HEK293T (cell line): Measurements from ENCODE around the gene SLA2.

Experiments
- CTCF ChIA-PET: fragments of 350-600 bp; formaldehyde crosslinking; extraction: SDS; loops from one replicate; lab custom pipeline; 2021; ENCODE audit warnings: antibody characterized with exemption, inconsistent platforms; lab: Yijun Ruan, JAX
- POLR2A ChIA-PET: fragments of 350-600 bp; formaldehyde crosslinking; extraction: SDS; loops from one replicate; lab custom pipeline; 2020; ENCODE audit warnings: antibody characterized with exemption, inconsistent platforms; lab: Yijun Ruan, JAX
- DNase-seq: peaks from one replicate; pipeline ENCODE4 v3.0.0; 2012; ENCODE audit warnings: mixed read lengths; ENCODE audit errors: extremely low spot score
- ARNT ChIP-seq: fragments of 450-650 bp; IDR thresholded peaks from 2 replicates; pipeline ENCODE4 v1.6.1; 2017; ENCODE audit warnings: mild to moderate bottlenecking
- BHLHE40 ChIP-seq: fragments of 450-650 bp; IDR thresholded peaks from 2 replicates; pipeline ENCODE4 v1.6.1; 2016; ENCODE audit warnings: mild to moderate bottlenecking, moderate library complexity, borderline replicate concordance
- CTBP1 ChIP-seq: fragments of 450-650 bp; IDR thresholded peaks from 2 replicates; pipeline ENCODE4 v1.6.1; 2016; ENCODE audit warnings: borderline replicate concordance
- ELF4 ChIP-seq: fragments of 450-650 bp; IDR thresholded peaks from 2 replicates; pipeline ENCODE4 v1.6.1; 2017; ENCODE audit warnings: antibody characterized with exemption
- FOXA1 ChIP-seq: fragments of 450-650 bp; IDR thresholded peaks from 2 replicates; pipeline ENCODE4 v1.6.1; 2016; ENCODE audit warnings: mild to moderate bottlenecking
- FOXK2 ChIP-seq: fragments of 450-650 bp; IDR thresholded peaks from 2 replicates; pipeline ENCODE4 v1.6.1; 2016; ENCODE audit warnings: mild to moderate bottlenecking
- FOXM1 ChIP-seq: fragments of 450-650 bp; IDR thresholded peaks from 2 replicates; pipeline ENCODE4 v1.6.1; 2017; ENCODE audit warnings: mild to moderate bottlenecking, borderline replicate concordance
- HDGF ChIP-seq: fragments of 450-650 bp; IDR thresholded peaks from 2 replicates; pipeline ENCODE4 v1.6.1; 2017; ENCODE audit warnings: antibody characterized with exemption, borderline replicate concordance
- L3MBTL2 ChIP-seq: fragments of 450-650 bp; conservative IDR thresholded peaks from 2 replicates; pipeline ENCODE4 v1.6.1; 2016; ENCODE audit warnings: mild to moderate bottlenecking
- LEF1 ChIP-seq: fragments of 450-650 bp; IDR thresholded peaks from 2 replicates; pipeline ENCODE4 v1.6.1; 2017; ENCODE audit warnings: mild to moderate bottlenecking, borderline replicate concordance
- NFRKB ChIP-seq: fragments of 450-650 bp; IDR thresholded peaks from 2 replicates; pipeline ENCODE4 v1.6.1; 2016; ENCODE audit warnings: mild to moderate bottlenecking, moderate library complexity
- SP1 ChIP-seq: fragments of 450-650 bp; IDR thresholded peaks from 2 replicates; pipeline ENCODE4 v1.6.1; 2017
- SUZ12 ChIP-seq: fragments of 450-650 bp; IDR thresholded peaks from 2 replicates; pipeline ENCODE4 v1.6.1; 2016; ENCODE audit warnings: mild to moderate bottlenecking
- TARDBP ChIP-seq: fragments of 450-650 bp; IDR thresholded peaks from 2 replicates; pipeline ENCODE4 v1.6.1; 2016
- ZNF384 ChIP-seq: fragments of 450-650 bp; IDR thresholded peaks from 2 replicates; pipeline ENCODE4 v1.6.1; 2016
- TF ChIP-seq, protein P1 (sequence below): fragments of 450-650 bp; IDR thresholded peaks from 2 replicates; pipeline ENCODE4 v1.6.1; 2016

Gene SLA2

GRCh38 chr20:36599912-36600345 is 46.1 kb downstream of the SLA2 start:
- ChIA-PET POLR2A (interaction anchor here (1.5 kb wide), 1 partner anchor 28 kb away, joined by 4 read pairs; no protein-coding TSS in a partner anchor), CTCF (interaction anchor here (0.7 kb wide), 1 partner anchor 11 kb away, joined by 3 read pairs; no protein-coding TSS in a partner anchor)
- DNase-seq, result no peak
- TF ChIP-seq ZNF384 (no peak), SUZ12 (no peak), HDGF (no peak), CTBP1 (no peak), LEF1 (no peak), SP1 (no peak), BHLHE40 (no peak), FOXK2 (no peak), L3MBTL2 (no peak), ELF4 (no peak), TARDBP (no peak)
- TF ChIP-seq, protein P1, sequence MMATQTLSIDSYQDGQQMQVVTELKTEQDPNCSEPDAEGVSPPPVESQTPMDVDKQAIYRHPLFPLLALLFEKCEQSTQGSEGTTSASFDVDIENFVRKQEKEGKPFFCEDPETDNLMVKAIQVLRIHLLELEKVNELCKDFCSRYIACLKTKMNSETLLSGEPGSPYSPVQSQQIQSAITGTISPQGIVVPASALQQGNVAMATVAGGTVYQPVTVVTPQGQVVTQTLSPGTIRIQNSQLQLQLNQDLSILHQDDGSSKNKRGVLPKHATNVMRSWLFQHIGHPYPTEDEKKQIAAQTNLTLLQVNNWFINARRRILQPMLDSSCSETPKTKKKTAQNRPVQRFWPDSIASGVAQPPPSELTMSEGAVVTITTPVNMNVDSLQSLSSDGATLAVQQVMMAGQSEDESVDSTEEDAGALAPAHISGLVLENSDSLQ, result no peak

DNA sequence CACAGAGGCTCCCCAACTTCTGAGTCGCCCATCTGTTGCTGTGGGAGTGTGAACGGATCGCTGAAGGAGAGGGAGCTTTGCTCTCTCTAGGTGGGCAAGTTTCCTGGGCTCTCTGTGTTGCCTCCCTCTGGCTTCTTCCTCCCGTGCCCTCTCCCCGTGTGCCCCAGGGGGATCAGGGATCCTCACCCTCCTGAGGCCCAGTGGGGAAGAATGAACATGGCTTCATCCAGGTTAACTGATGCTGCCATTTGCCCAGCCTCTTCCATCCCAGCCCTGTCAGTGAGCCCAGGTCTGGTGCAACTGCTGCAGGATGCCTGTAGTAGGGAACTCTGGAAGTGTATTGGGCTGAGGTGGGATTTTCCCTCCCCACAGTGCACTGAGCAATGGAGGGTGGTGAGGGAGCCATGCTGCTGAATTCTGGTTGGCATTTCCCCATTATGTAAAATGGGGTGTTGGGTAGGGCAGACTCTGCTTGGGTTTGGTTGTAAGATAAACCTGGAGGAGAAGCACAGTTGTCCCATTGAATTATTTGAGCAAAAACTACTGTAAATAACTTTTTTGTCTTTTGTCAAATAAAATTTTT is 52.6 kb downstream of the SLA2 start:
- ChIA-PET POLR2A (interaction anchor here (2.4 to 3.8 kb wide), 2 partner anchors 11 to 13 kb away, joined by 17 to 18 read pairs; partner anchors contain the start of gene RAB5IF), CTCF (no interaction called here)
- DNase-seq, result no peak
- TF ChIP-seq, protein P1, result no peak
- TF ChIP-seq FOXK2 (no peak), HDGF (no peak), CTBP1 (no peak), SP1 (no peak), TARDBP (no peak), L3MBTL2 (no peak), FOXM1 (no peak), ELF4 (no peak), ZNF384 (no peak), NFRKB (no peak), SUZ12 (no peak), FOXA1 (no peak), LEF1 (no peak), BHLHE40 (no peak), ARNT (no peak)

- TF ChIP-seq BHLHE40 (no peak), NFRKB (no peak), HDGF (no peak), SUZ12 (no peak), FOXK2 (no peak), ZNF384 (peak; percentile 87), FOXM1 (no peak), FOXA1 (no peak)
- ChIA-PET CTCF (interaction anchor here (0.6 to 1.2 kb wide), 3 partner anchors 13 to 22 kb away, joined by 3 read pairs; no protein-coding TSS in a partner anchor), POLR2A (interaction anchor here (0.7 to 3.8 kb wide), 4 partner anchors 13 to 154 kb away, joined by 3 to 17 read pairs (median 4); partner anchors contain the start of genes NDRG3 and RAB5IF)
These were observed 53.9 kb downstream of the SLA2 start for GRCh38 chr20:36591854-36592641.

GRCh38 chr20:36591281-36591680 is 54.7 kb downstream of the SLA2 start:
- POLR2A ChIA-PET, result interaction anchor here (1.3 to 3.8 kb wide), 3 partner anchors 13 to 18 kb away, joined by 4 to 17 read pairs (median 6); partner anchors contain the start of gene RAB5IF
- no peak for DNase-seq
- TF ChIP-seq, protein P1, result no peak
- TF ChIP-seq ARNT (no peak), ELF4 (no peak), SP1 (no peak), CTBP1 (no peak), LEF1 (no peak), FOXM1 (no peak), FOXK2 (no peak), SUZ12 (no peak), BHLHE40 (no peak), TARDBP (no peak), L3MBTL2 (no peak), HDGF (no peak), NFRKB (no peak)
- CTCF ChIA-PET, result interaction anchor here (1.2 kb wide), 1 partner anchor 14 kb away, joined by 3 read pairs; no protein-coding TSS in a partner anchor

More at GRCh38 chr20:36591854-36592641, 53.9 kb downstream of the SLA2 start:
- DNase-seq, result peak; percentile 48

GRCh38 chr20:36587388-36588070 is 58.5 kb downstream of the SLA2 start:
- ChIA-PET CTCF (interaction anchor here (0.6 to 0.7 kb wide), 2 partner anchors 11 to 385 kb away, joined by 3 read pairs; no protein-coding TSS in a partner anchor), POLR2A (interaction anchor here (1.3 kb wide), 1 partner anchor 17 kb away, joined by 4 read pairs; no protein-coding TSS in a partner anchor)
- DNase-seq, result no peak
- TF ChIP-seq FOXA1 (no peak), CTBP1 (no peak), SUZ12 (no peak), TARDBP (no peak), HDGF (no peak), FOXM1 (no peak), BHLHE40 (no peak), ZNF384 (no peak)
